HS-5 (cell line): ENCODE data around the gene GPR171.
"Not testable (repeated sequence)": the region's sequence is repeated elsewhere in the genome, so short reads cannot be mapped to it uniquely, and the experiment has no call there.

Source experiments
- DNase-seq: peaks from one replicate; pipeline ENCODE4 v3.0.0-alpha.2; 2012; ENCODE audit warnings: low read depth

The GPR171 gene

GRCh38 chr3:151175952-151176351, 27.1 kb downstream of the GPR171 start:
- DNase-seq = no peak

DNA sequence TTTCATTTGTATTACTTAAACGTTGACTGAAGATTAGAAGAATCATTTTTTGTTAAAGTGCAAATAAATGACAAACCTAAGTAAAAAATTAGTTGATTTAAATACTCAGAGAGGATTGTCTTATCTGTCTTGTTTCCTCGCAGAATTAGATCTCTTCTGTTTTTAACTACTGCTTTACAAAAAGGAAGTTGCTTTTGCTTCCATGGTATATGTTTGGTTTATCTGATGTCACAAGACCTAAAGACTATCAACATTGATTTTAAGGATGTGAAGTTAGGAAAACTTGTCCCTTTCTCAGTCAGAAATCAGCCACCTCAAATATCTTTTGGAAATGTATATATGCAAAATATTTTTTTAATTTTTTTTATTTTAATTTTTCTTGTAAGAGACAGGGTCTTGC, 28.7 kb downstream of the GPR171 start:
- DNase-seq = no peak

DNA sequence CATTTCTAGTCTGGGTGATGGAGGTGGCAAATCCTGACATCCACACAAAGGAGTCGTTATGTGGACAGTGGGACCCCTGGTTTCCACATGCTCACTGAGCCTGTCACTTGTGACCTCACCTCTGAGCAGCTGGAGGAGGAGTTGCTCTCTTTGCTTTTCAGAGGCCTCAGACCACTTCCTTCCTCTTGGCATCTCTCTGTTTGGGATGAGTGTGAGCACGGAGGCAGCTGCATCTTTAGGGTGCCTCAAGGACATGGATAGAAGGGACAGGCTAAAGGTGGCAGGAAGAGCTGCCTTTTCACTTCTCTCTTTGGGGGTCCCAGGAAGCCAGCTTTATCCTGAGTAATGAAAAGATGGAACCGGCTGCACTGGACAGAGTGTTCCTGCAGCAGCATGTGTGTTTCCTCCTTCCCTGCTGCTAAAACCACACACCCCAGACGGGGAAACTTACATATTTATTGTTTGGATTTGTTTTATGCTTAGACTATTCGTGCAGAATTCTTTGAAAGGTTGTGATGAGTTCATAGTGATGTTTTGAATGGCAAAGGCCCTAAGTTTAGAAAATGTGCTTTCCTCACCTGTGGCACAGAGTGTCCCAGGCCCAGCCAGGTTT, 31.8 kb downstream of the GPR171 start:
- no peak for DNase-seq

GRCh38 chr3:151169948-151170679, 32.9 kb downstream of the GPR171 start:
- not testable (repeated sequence) for DNase-seq

- no peak for DNase-seq
These were observed 33.6 kb downstream of the GPR171 start for GRCh38 chr3:151169262-151169947.

DNA sequence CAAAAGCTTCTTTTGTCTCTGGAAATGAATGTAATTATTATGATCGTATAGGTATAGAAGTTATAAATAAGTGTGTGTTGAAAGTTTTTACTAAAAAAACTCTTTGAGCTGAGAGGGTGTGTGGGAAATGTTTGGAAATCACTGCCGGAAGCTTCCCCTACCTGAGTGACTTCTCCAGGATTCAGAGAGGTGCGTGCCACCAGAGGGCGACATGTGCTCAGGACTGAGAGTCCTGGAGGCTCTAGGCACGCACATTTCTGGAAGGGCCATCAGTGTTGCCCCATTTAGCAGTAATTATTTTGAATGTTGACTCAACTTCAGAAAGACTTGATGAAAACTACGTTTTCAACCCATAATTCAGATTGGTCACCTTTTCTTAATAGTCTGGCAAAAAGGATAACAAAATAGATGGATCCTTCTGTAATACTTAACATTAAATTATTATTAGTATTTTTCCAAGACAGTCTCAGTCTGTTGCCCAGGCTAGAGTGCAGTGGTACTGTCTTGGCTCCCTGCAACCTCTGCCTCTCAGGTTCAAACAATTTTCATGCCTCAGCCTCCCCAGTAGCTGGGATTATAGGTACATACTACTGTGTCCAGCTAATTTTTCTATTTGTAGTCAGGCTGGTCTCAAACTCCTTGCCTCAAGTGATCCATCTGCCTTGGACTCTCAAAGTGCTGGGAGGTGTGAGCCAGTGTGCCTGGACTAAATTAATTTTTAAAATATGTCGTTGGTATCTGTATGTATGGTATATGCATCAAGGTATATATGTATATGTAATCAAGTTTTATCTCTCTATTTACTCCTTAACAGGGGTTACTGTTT, 34.5 kb downstream of the GPR171 start:
- DNase-seq = peak; percentile 13

GRCh38 chr3:151166161-151166560, 36.9 kb downstream of the GPR171 start:
- DNase-seq = no peak

- DNase-seq = no peak
These were observed 37.8 kb downstream of the GPR171 start for GRCh38 chr3:151165226-151165625.

- DNase-seq = no peak
These were observed 43.2 kb downstream of the GPR171 start for GRCh38 chr3:151159806-151160205.

GRCh38 chr3:151156618-151157216, 46.3 kb downstream of the GPR171 start:
- DNase-seq = peak; percentile 36

GRCh38 chr3:151155409-151156128, 47.4 kb downstream of the GPR171 start:
- no peak for DNase-seq

DNA sequence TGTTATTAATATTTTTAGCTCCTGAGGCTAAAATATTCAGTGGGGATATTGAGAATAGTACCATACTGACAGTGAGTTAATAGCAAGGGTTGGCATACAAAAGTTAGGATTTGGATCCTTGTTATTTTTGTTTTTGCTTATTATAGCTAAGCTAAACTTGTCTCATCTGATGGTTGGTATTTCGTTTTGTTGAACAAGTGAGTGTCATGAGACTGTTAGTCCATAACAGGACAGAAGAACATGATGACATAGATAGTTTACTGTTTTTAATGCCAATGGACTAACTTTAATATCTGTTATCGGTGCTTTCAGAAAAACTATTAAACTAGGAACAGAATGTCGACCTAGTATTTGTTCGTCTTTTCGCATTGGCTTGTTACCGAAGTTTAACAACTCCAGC, 48.5 kb downstream of the GPR171 start:
- no peak for DNase-seq

DNA sequence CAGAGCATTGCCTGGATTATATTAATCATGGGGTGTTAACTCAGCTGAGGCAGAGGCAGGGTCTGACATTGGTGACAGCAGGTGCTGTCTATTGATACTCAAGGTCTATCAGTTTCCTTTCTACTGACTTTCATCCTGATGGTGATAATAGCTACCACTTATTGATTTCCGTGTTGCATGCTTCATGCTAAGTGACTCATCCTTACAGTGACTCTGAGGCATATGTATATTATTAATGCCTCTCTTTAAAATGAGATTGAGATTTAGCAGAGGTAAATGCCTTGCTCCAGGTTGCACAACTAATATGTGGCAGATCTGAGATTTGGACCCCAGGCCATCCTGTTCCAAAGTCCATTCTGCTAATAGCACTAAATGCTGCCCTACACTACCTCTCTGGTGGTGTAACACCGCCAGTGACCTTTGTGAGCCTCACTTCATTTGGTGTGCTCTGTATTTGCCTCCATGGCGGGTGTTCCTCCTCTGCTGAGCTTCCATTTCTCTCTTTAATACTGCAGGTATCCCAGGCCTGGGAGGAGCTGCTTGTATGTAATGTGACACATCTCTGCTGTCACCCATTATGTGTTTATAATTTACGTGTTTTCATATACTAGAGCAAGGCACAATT, 50.4 kb downstream of the GPR171 start:
- DNase-seq = no peak
